ENCODE results near the gene NPTX1. TPM values are rescaled to one million over a fixed set of nuclear protein-coding genes. Genes with fewer than 3 reads are reported as not detected.
A peak's percentile ranks its signal among the peaks of the same experiment; 100 is the strongest.

NPTX1 gene
- total and polyA plus RNA-seq, 9 donors = 0.02 to 19.8 (median 0.33) TPM; not detected in 1

DNA sequence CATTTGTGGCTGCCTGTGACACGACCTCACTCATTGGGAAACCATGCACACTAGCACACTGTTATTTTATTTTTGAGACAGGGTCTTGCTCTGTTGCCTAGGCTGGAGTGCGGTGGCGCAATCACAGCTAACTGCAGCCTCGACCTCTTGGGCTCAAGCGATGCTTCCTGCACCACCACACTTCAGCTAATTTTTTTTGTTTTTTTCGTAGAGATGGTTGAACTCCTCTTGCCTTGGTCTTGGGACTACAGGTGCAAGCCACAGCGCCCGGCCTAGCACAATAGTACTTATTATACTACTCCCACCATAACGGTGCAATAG, 2.8 kb upstream of the NPTX1 start:
- intact Hi-C loops (cut with DNase I) = loop anchor here in 1 of 4 donors (5.0 kb wide), 2 partner anchors 378 to 508 kb away; no protein-coding TSS in a partner anchor
- Histone ChIP-seq H3K4me3 (no peak overlapping the region), H3K27ac (no peak overlapping the region), H3K9me3 (no peaks in the 10 kb centered on the region), H3K36me3 (no peaks in the 10 kb centered on the region), H3K27me3 (peaks cover 23% of the 10 kb centered on the region), H3K4me1 (ENCODE audit: insufficient read depth) (peaks cover 3% of the 10 kb centered on the region)
- 64 to 66% (median 66%) methylated on average over 9 of the region's 9 CpGs for WGBS, 3 donors
- no peak for DNase-seq
- TF ChIP-seq, protein P1, sequence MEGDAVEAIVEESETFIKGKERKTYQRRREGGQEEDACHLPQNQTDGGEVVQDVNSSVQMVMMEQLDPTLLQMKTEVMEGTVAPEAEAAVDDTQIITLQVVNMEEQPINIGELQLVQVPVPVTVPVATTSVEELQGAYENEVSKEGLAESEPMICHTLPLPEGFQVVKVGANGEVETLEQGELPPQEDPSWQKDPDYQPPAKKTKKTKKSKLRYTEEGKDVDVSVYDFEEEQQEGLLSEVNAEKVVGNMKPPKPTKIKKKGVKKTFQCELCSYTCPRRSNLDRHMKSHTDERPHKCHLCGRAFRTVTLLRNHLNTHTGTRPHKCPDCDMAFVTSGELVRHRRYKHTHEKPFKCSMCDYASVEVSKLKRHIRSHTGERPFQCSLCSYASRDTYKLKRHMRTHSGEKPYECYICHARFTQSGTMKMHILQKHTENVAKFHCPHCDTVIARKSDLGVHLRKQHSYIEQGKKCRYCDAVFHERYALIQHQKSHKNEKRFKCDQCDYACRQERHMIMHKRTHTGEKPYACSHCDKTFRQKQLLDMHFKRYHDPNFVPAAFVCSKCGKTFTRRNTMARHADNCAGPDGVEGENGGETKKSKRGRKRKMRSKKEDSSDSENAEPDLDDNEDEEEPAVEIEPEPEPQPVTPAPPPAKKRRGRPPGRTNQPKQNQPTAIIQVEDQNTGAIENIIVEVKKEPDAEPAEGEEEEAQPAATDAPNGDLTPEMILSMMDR (IDR thresholded peaks at IDR 0.05) = no peak
- TF ChIP-seq EP300 (IDR thresholded peaks at IDR 0.05) (no peak), POLR2A (IDR thresholded peaks at IDR 0.05) (no peak)

GRCh38 chr17:80478487-80479245, 2.3 kb upstream of the NPTX1 start:
- TF ChIP-seq, protein P1 (IDR thresholded peaks at IDR 0.05) = no peak
- TF ChIP-seq POLR2A (IDR thresholded peaks at IDR 0.05) (no peak), EP300 (IDR thresholded peaks at IDR 0.05) (no peak)
- intact Hi-C loops (cut with DNase I) = loop anchor here in 1 of 4 donors (5.0 kb wide), 2 partner anchors 379 to 509 kb away; no protein-coding TSS in a partner anchor
- Histone ChIP-seq H3K27ac (no peak overlapping the region), H3K4me3 (no peak overlapping the region), H3K27me3 (peaks cover 23% of the 10 kb centered on the region), H3K36me3 (no peaks in the 10 kb centered on the region), H3K9me3 (no peaks in the 10 kb centered on the region), H3K4me1 (ENCODE audit: insufficient read depth) (peaks cover 3% of the 10 kb centered on the region)
- WGBS, 3 donors = 10 to 17% (median 13%) methylated on average over 26 to 51 of the region's 51 CpGs
- DNase-seq = no peak

DNA sequence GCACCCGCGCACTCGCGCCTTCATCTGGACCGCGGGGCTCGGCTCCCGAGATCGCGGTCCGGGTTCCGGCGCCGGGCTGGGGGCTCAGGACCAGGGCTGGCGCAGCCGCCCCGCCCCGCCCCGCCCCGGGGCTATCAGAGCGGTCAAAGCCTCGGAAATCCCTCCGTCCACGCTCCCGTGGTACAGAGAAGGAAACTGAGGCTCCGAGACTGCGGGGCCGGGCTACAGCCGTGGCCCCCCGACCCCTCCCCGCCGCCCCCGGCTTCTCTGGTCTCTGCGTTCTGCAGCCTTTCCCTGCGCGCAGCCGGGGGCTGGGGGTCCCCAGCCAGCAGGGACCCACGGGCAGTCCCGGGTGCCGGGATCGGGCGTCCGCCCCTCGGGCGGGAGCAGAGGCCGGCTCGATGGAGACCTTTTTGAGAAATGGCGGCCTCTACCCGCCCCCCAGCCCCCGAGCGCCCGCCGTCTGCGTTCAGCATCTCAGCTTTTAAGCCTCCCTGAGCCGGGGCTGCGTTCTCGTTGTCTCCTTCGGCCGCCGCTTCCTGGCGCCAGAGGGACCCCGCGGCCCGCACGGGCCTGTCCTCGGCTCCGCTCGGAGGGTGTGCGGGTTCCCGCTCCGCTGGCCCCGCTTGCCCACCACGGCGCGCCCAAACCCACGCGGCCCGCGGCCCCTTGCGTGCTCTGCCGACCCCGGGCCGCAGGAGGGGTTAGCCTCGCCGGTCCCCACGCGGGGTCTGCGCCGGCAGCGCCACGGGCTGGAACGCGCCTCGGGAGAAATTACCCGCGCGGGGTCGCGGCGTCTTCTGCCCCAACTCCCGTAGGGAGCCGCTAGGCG, 1.5 kb upstream of the NPTX1 start:
- H3K4me3 ChIP-seq = no peak overlapping the region
- intact Hi-C loops (cut with DNase I) = loop anchor here in 1 of 4 donors (5.0 kb wide), 2 partner anchors 379 to 509 kb away; no protein-coding TSS in a partner anchor
- peaks cover 3% of the 10 kb centered on the region for H3K4me1 ChIP-seq (ENCODE audit: insufficient read depth)
- no peak overlapping the region for H3K27ac ChIP-seq
- WGBS, 3 donors = 1 to 2% (median 1%) methylated on average over 50 to 103 of the region's 103 CpGs
- H3K36me3 ChIP-seq = no peaks in the 10 kb centered on the region
- peak; percentile 39 to 77 (median 60) for DNase-seq
- peaks cover 23% of the 10 kb centered on the region for H3K27me3 ChIP-seq
- no peaks in the 10 kb centered on the region for H3K9me3 ChIP-seq
- TF ChIP-seq POLR2A (IDR thresholded peaks at IDR 0.05) (no peak), EP300 (IDR thresholded peaks at IDR 0.05) (no peak)
- TF ChIP-seq, protein P1 (IDR thresholded peaks at IDR 0.05) = peak; percentile 10 to 59 (median 38)

GRCh38 chr17:80476877-80477646, 655 bp upstream of the NPTX1 start:
- H3K27ac ChIP-seq = no peak overlapping the region
- TF ChIP-seq EP300 (IDR thresholded peaks at IDR 0.05) (no peak), POLR2A (IDR thresholded peaks at IDR 0.05) (no peak)
- TF ChIP-seq, protein P1 (IDR thresholded peaks at IDR 0.05) = no peak
- 1 to 3% (median 2%) methylated on average over 63 to 84 of the region's 84 CpGs for WGBS, 3 donors
- H3K27me3 ChIP-seq = peaks cover 23% of the 10 kb centered on the region
- peaks cover 3% of the 10 kb centered on the region for H3K4me1 ChIP-seq (ENCODE audit: insufficient read depth)
- no peak for DNase-seq
- no peaks in the 10 kb centered on the region for H3K36me3 ChIP-seq
- intact Hi-C loops (cut with DNase I) = loop anchor here in 1 of 4 donors (5.0 kb wide), 2 partner anchors 380 to 510 kb away; no protein-coding TSS in a partner anchor
- peak overlapping the region; percentile 26 for H3K4me3 ChIP-seq
- H3K9me3 ChIP-seq = no peaks in the 10 kb centered on the region
